GM12874 (cell line): ENCODE results near the gene TSPAN5.

ENCODE experiments used
- CTCF ChIP-seq: IDR thresholded peaks from 2 replicates; pipeline ENCODE4 v1.5.1; 2011; ENCODE audit warnings: low read depth, mild to moderate bottlenecking, control low read depth, low read length, moderate library complexity; ENCODE audit not compliant: insufficient read depth

TSPAN5 gene

GRCh38 chr4:98567611-98568010 lies 90.8 kb downstream of the TSPAN5 start:
- no peak for TF ChIP-seq CTCF

- TF ChIP-seq CTCF, result no peak
Observed at GRCh38 chr4:98566361-98567008, 91.9 kb downstream of the TSPAN5 start.

- no peak for TF ChIP-seq CTCF
Observed at GRCh38 chr4:98565681-98566301, 92.6 kb downstream of the TSPAN5 start.

- no peak for TF ChIP-seq CTCF
Observed at GRCh38 chr4:98564852-98565251, 93.6 kb downstream of the TSPAN5 start.

- no peak for TF ChIP-seq CTCF
Observed at GRCh38 chr4:98560321-98560720, 98.1 kb downstream of the TSPAN5 start.

GRCh38 chr4:98558471-98559169 lies 99.8 kb downstream of the TSPAN5 start:
- no peak for TF ChIP-seq CTCF

GRCh38 chr4:98557194-98557892 lies 101.1 kb downstream of the TSPAN5 start:
- no peak for TF ChIP-seq CTCF
